ENCODE data around the gene GLCCI1. TPM values are rescaled to one million over a fixed set of nuclear protein-coding genes. Genes with fewer than 3 reads are reported as not detected.
"Not testable (repeated sequence)": the region's sequence is repeated elsewhere in the genome, so short reads cannot be mapped to it uniquely, and the experiment has no call there.

Gene GLCCI1
- total RNA-seq, 1 experiment from 2014 or later, result 12.9 TPM

DNA sequence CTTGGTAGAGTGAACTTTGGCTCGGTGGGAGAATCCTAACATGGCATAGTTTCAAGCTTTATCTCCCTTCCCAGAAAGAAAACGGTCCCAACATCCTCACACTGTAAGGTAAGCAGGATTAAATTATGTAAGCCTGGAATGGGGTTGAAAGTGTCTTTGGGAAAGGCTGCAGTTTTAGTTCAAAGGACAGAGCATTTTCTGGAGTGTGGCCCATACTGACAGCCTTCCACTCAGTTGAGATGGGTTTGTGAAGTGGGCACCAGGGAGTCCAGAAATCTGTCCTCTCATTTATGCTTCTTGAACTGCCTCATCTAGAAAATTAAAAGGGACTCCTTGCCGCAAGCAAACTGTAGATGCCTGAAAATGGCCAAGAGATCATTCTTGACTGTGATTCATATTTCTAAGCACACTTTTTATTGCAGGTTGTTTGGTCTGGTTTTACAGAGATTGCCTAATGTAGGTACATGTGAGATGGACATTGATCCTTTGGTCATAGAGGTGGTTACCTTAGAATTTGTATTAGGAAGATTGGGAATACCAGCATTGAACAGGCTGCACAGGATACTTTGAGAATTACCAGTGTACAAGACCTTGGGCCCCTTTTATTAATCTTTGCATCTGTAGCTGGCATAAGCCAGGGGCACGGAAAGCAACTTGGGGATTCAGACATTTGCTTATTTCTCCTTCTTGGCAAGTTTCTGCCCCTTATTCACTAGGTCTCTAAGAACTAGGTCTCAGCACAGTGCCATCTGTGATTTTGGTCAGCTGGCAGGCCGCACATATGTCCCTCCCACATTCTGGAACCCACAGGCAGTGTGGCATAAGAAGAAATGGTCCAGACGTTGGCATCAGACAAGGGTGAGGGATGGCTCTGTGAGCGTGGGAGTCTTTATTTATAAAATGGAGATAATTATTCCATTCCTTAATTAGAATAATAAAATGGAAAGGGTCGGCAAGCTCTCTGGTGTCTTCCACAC, 125.9 kb downstream of the GLCCI1 start:
- CTCF ChIA-PET, result no interaction called here
- intact Hi-C loops (cut with micrococcal nuclease; ENCODE audit: unreplicated experiment), result no loop called here
- Mint-ChIP-seq H3K36me3 (ENCODE audit: insufficient read depth, unreplicated experiment) (no peaks in the 10 kb centered on the region), H3K27ac (ENCODE audit: unreplicated experiment) (no peak overlapping the region), H3K27me3 (ENCODE audit: unreplicated experiment) (peaks cover 27% of the 10 kb centered on the region), H3K9me3 (ENCODE audit: low read depth, unreplicated experiment) (peaks cover 5% of the 10 kb centered on the region), H3K4me1 (ENCODE audit: low read depth, unreplicated experiment) (no peaks in the 10 kb centered on the region), H3K4me3 (ENCODE audit: low read depth, unreplicated experiment) (no peak overlapping the region)
- no peak for DNase-seq
- TF ChIP-seq CTCF (IDR thresholded peaks at IDR 0.05; ENCODE audit: unreplicated experiment), result no peak
- BruUV-seq (replicated peaks), result no TSS peak

- BruUV-seq (replicated peaks); H3K36me3 Mint-ChIP-seq (ENCODE audit: insufficient read depth, unreplicated experiment); intact Hi-C loops (cut with micrococcal nuclease; ENCODE audit: unreplicated experiment); DNase-seq; CTCF ChIA-PET; H3K4me1 Mint-ChIP-seq (ENCODE audit: low read depth, unreplicated experiment); H3K27ac Mint-ChIP-seq (ENCODE audit: unreplicated experiment); H3K9me3 Mint-ChIP-seq (ENCODE audit: low read depth, unreplicated experiment); H3K4me3 Mint-ChIP-seq (ENCODE audit: low read depth, unreplicated experiment): not testable (repeated sequence)
- peaks cover 30% of the 10 kb centered on the region for H3K27me3 Mint-ChIP-seq (ENCODE audit: unreplicated experiment)
These were observed 132.7 kb downstream of the GLCCI1 start for GRCh38 chr7:8101292-8101691.

- CTCF ChIA-PET, result no interaction called here
- Mint-ChIP-seq H3K36me3 (ENCODE audit: insufficient read depth, unreplicated experiment) (no peaks in the 10 kb centered on the region), H3K4me1 (ENCODE audit: low read depth, unreplicated experiment) (no peaks in the 10 kb centered on the region), H3K4me3 (ENCODE audit: low read depth, unreplicated experiment) (no peak overlapping the region), H3K27me3 (ENCODE audit: unreplicated experiment) (peaks cover 15% of the 10 kb centered on the region), H3K9me3 (ENCODE audit: low read depth, unreplicated experiment) (peaks cover under 1% of the 10 kb centered on the region), H3K27ac (ENCODE audit: unreplicated experiment) (no peak overlapping the region)
- intact Hi-C loops (cut with micrococcal nuclease; ENCODE audit: unreplicated experiment), result no loop called here
- no TSS peak for BruUV-seq (replicated peaks)
- no peak for DNase-seq
- TF ChIP-seq CTCF (IDR thresholded peaks at IDR 0.05; ENCODE audit: unreplicated experiment), result no peak
These were observed 134.7 kb downstream of the GLCCI1 start for GRCh38 chr7:8103282-8103681.

DNA sequence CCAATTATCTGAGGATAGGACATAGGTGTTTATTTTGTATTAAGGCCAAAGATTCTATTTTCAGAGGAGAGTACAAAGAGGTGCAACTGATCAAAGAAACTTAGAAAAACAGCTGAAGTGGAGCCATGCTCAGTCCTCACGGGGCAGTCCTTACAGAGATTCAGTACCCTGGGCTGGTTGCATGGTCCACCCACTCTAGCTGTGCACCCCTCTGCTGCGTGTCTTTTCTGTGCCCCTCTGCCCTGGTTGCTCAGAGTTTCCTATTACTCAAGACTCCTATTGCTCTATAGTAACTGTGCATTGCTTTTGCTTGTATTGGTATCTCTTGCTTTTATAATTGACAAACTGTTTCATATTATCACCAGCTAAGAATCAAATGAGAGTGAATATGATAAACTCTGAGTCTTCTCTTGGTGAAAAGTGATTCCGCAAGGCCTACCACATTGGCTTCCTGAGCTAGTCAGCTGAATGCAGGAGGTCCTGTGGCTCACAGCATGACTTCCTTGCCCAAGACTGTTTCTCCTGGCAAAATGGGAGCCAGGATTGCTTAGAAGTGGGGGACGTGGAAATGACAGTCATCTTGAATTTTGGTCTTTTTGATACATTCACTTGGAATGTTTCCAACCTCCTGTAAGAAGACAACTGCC, 137.0 kb downstream of the GLCCI1 start:
- H3K27ac Mint-ChIP-seq (ENCODE audit: unreplicated experiment), result no peak overlapping the region
- BruUV-seq (replicated peaks), result no TSS peak
- intact Hi-C loops (cut with micrococcal nuclease; ENCODE audit: unreplicated experiment), result no loop called here
- no peak for DNase-seq
- no peaks in the 10 kb centered on the region for H3K4me1 Mint-ChIP-seq (ENCODE audit: low read depth, unreplicated experiment)
- H3K4me3 Mint-ChIP-seq (ENCODE audit: low read depth, unreplicated experiment), result no peak overlapping the region
- CTCF ChIA-PET, result no interaction called here
- no peaks in the 10 kb centered on the region for H3K9me3 Mint-ChIP-seq (ENCODE audit: low read depth, unreplicated experiment)
- no peaks in the 10 kb centered on the region for H3K36me3 Mint-ChIP-seq (ENCODE audit: insufficient read depth, unreplicated experiment)
- no peaks in the 10 kb centered on the region for H3K27me3 Mint-ChIP-seq (ENCODE audit: unreplicated experiment)
- TF ChIP-seq CTCF (IDR thresholded peaks at IDR 0.05; ENCODE audit: unreplicated experiment), result no peak

Data from Calu3 (cell line).